K562 (cell line): ENCODE measurements around the gene FBP1. TPM values are rescaled to one million over a fixed set of nuclear protein-coding genes. Genes with fewer than 3 reads are reported as not detected.

Source experiments
- ATAC-seq: fragments of 200-7000 bp; cut with Tn5 transposase; 3 replicates; pipeline ENCODE4 v1.9.1; 2020; ENCODE audit warnings: moderate library complexity
- BruUV-seq: library from RNA; stranded (reverse); fragments of 400-500 nt; replicated peaks from 2 replicates; lab custom pipeline; 2021; lab: Mats Ljungman, UMichigan
- CTCF ChIA-PET: fragments of 300-600 bp; formaldehyde crosslinking; extraction: SDS; loops from one replicate; lab custom pipeline; 2021; ENCODE audit warnings: low intra/inter-chr PET ratio; lab: Yijun Ruan, JAX
- POLR2A ChIA-PET: fragments of 300-600, 350-650 bp; sonication (Branson Sonifier 250); formaldehyde crosslinking; extraction: SDS; loops from one replicate; lab custom pipeline; 2021; ENCODE audit warnings: antibody characterized with exemption, inconsistent platforms; lab: Yijun Ruan, JAX
- DNase-seq, 4 experiments: peaks; one replicate each; pipeline versions ENCODE4 v3.0.0 to v3.0.0-alpha.2; 2011 to 2018; ENCODE audit warnings: low spot score in 3 of 4, mixed read lengths in 3 of 4; ENCODE audit errors: extremely low read depth in 1 of 4
- FAIRE-seq: peaks from 2 replicates; lab custom pipeline; 2011; peaks lifted over from hg19 to GRCh38; lab: Jason Lieb, UNC
- H2AFZ ChIP-seq: 2 replicates; pipeline ENCODE4 v1.6.0; 2011; ENCODE audit warnings: low read depth, low read length, control low read depth, inconsistent platforms
- H3K27ac ChIP-seq: fragments of 200-600 bp; 3 replicates; pipeline ENCODE4 v1.8.0; 2011; ENCODE audit warnings: low read depth, mild to moderate bottlenecking, control low read depth, inconsistent platforms, low read length, moderate library complexity, mixed read lengths; ENCODE audit errors: extremely low read depth
- H3K27me3 ChIP-seq, 2 experiments: fragments of 300-600 bp in 1 of 2; 2 replicates in 1 of 2; 3 replicates in 1 of 2; pipeline versions ENCODE4 v1.6.0 to v1.8.0; 2011; ENCODE audit warnings: inconsistent platforms in 2 of 2, low read length in 2 of 2, mild to moderate bottlenecking in 1 of 2, mixed read lengths in 1 of 2, moderate library complexity in 1 of 2; ENCODE audit not compliant: control insufficient read depth in 2 of 2, insufficient read depth in 2 of 2
- H3K36me3 ChIP-seq: fragments of 300-600 bp; 3 replicates; pipeline ENCODE4 v1.8.0; 2011; ENCODE audit warnings: mild to moderate bottlenecking, low read length, inconsistent platforms; ENCODE audit not compliant: control insufficient read depth, insufficient read depth
- H3K4me1 ChIP-seq, 2 experiments: fragments of 200-600 bp in 1 of 2; replicated peaks in 1 of 2; 2 replicates in 1 of 2; 3 replicates in 1 of 2; pipeline versions ENCODE4 v1.5.1 to v1.8.0; 2011; ENCODE audit warnings: inconsistent platforms in 2 of 2, low read length in 2 of 2, mild to moderate bottlenecking in 1 of 2, mixed read lengths in 1 of 2, moderate library complexity in 1 of 2; ENCODE audit not compliant: control insufficient read depth in 2 of 2, insufficient read depth in 2 of 2
- H3K4me2 ChIP-seq: 2 replicates; pipeline ENCODE4 v1.6.1; 2011; ENCODE audit warnings: low read length, control low read depth, inconsistent platforms, mixed read lengths; ENCODE audit not compliant: insufficient read depth
- H3K4me3 ChIP-seq: fragments of 200-600 bp; sonication (generic), shearing (Covaris generic); 2 replicates; pipeline ENCODE4 v1.5.1; 2016; ENCODE audit warnings: control low read depth, inconsistent platforms
- H3K79me2 ChIP-seq: fragments of 200-600 bp; 3 replicates; pipeline ENCODE4 v1.8.0; 2011; ENCODE audit warnings: low read length, inconsistent platforms; ENCODE audit not compliant: control insufficient read depth, insufficient read depth
- H3K9ac ChIP-seq, 2 experiments: 2 replicates each; pipeline versions ENCODE4 v1.6.0 to v1.6.1; 2011; ENCODE audit warnings: low read depth in 2 of 2, low read length in 2 of 2, control low read depth in 1 of 2, inconsistent platforms in 1 of 2, mild to moderate bottlenecking in 1 of 2, mixed read lengths in 1 of 2; ENCODE audit not compliant: insufficient read depth in 1 of 2
- H3K9me1 ChIP-seq: one replicate; pipeline ENCODE4 v1.6.0; 2011; ENCODE audit warnings: inconsistent platforms, mild to moderate bottlenecking, low read length, moderate library complexity; ENCODE audit not compliant: control insufficient read depth, insufficient read depth
- H3K9me3 ChIP-seq: replicated peaks from 2 replicates; pipeline ENCODE4 v1.5.1; 2011; ENCODE audit warnings: low read depth, low read length, inconsistent platforms; ENCODE audit not compliant: control insufficient read depth, insufficient read depth
- H4K20me1 ChIP-seq: replicated peaks from 2 replicates; pipeline ENCODE4 v1.6.1; 2011; ENCODE audit warnings: low read length, inconsistent platforms, mixed read lengths; ENCODE audit not compliant: control insufficient read depth, insufficient read depth
- BRF2 ChIP-seq: IDR thresholded peaks from 3 replicates; pipeline ENCODE4 v1.6.1; 2011; ENCODE audit warnings: borderline replicate concordance, mild to moderate bottlenecking; ENCODE audit not compliant: insufficient read length, insufficient read depth
- CBFA2T3 ChIP-seq: fragments of 450-650 bp; IDR thresholded peaks from 2 replicates; pipeline ENCODE4 v1.6.1; 2017
- ETV6 ChIP-seq, 3 experiments: fragments of 150-350 bp in 1 of 3; sonication (generic) in 1 of 3; formaldehyde crosslinking in 1 of 3; IDR thresholded peaks; 2 replicates each; pipeline versions ENCODE4 v1.6.1 to v1.8.0; 2014 to 2022; ENCODE audit warnings: borderline replicate concordance in 2 of 3, low read depth in 2 of 3, antibody characterized with exemption in 1 of 3, low read length in 1 of 3, mild to moderate bottlenecking in 1 of 3, missing genetic modification reagents in 1 of 3
- FOXA3 ChIP-seq, 2 experiments: fragments of 450-650 bp in 1 of 2; sonication (generic) in 1 of 2; formaldehyde crosslinking; IDR thresholded peaks in 1 of 2; conservative IDR thresholded peaks in 1 of 2; 2 replicates each; pipeline versions ENCODE4 v1.4.0 to v1.8.0; 2020 to 2022; ENCODE audit warnings: mild to moderate bottlenecking in 2 of 2, missing genetic modification reagents in 1 of 2
- KLF1 ChIP-seq: fragments of 450-650 bp; IDR thresholded peaks from 2 replicates; pipeline ENCODE4 v1.6.1; 2016; ENCODE audit warnings: missing genetic modification characterization, missing compliant biosample characterization
- MXI1 ChIP-seq: IDR thresholded peaks from 2 replicates; pipeline ENCODE4 v1.6.1; 2011; ENCODE audit warnings: low read depth, mild to moderate bottlenecking, improper control_type of control experiment, low read length
- NCOA2 ChIP-seq, 2 experiments: fragments of 450-650 bp; IDR thresholded peaks; 2 replicates each; pipeline ENCODE4 v1.6.1; 2018; ENCODE audit warnings: mild to moderate bottlenecking in 2 of 2, moderate library complexity in 1 of 2; ENCODE audit not compliant: partially characterized antibody in 2 of 2
- NFXL1 ChIP-seq: fragments of 450-650 bp; formaldehyde crosslinking; IDR thresholded peaks from 2 replicates; pipeline ENCODE4 v1.4.0; 2021; ENCODE audit warnings: mild to moderate bottlenecking
- PATZ1 ChIP-seq: fragments of 250-450 bp; sonication (Bioruptor Pico); IDR thresholded peaks from 2 replicates; pipeline ENCODE4 v1.5.0; 2020; ENCODE audit warnings: mild to moderate bottlenecking, borderline replicate concordance
- RCOR1 ChIP-seq, 2 experiments: IDR thresholded peaks; 2 replicates each; pipeline ENCODE4 v1.6.1; 2012; ENCODE audit warnings: low read depth in 2 of 2, low read length in 2 of 2, borderline replicate concordance in 1 of 2, improper control_type of control experiment in 1 of 2
- RHOXF2B ChIP-seq: fragments of 250-450 bp; sonication (Bioruptor Pico); conservative IDR thresholded peaks from 2 replicates; pipeline ENCODE4 v1.5.1; 2021
- SRSF7 ChIP-seq: fragments of 200-400 bp; formaldehyde crosslinking; optimal IDR thresholded peaks from 2 replicates; pipeline ENCODE3; 2017; ENCODE audit warnings: mild to moderate bottlenecking, low read depth, low read length
- TGIF2 ChIP-seq: sonication (generic); formaldehyde crosslinking; IDR thresholded peaks from 2 replicates; pipeline ENCODE4 v1.8.1; 2022; ENCODE audit warnings: mild to moderate bottlenecking, missing genetic modification reagents, moderate library complexity
- ZC3H11A ChIP-seq: IDR thresholded peaks from 2 replicates; pipeline ENCODE4 v1.6.1; 2012; ENCODE audit warnings: low read depth, low read length, improper control_type of control experiment
- ZEB2 ChIP-seq: fragments of 450-650 bp; IDR thresholded peaks from 2 replicates; pipeline ENCODE4 v1.6.1; 2016
- ZNF224 ChIP-seq: sonication (generic); formaldehyde crosslinking; IDR thresholded peaks from 2 replicates; pipeline ENCODE4 v1.8.0; 2022; ENCODE audit warnings: mild to moderate bottlenecking, missing genetic modification reagents
- WGBS: fragments of 100-300 bp; shearing (Covaris generic); methylation state at CpG from one replicate; pipeline ENCODE4 v1.1.6; 2016; ENCODE audit warnings: low coverage, mixed read lengths; ENCODE audit not compliant: insufficient coverage; ENCODE audit errors: missing lambda C conversion rate; 5-methylcytosine and 5-hydroxymethylcytosine counted together
- in situ Hi-C: fragments of 300-500 bp; cut with MboI; formaldehyde crosslinking; loops from 4 replicates; pipeline ENCODE4 v1.15.0; 2018; ENCODE audit warnings: inconsistent platforms, mixed read lengths
- intact Hi-C: fragments of 100-400 bp; cut with micrococcal nuclease; formaldehyde crosslinking; loops from 2 replicates; pipeline ENCODE4 v1.14.2; 2022
- polyA plus RNA-seq, 8 experiments: library from polyadenylated mRNA; depleted of rRNA in 4 of 8; stranded (reverse) in 5 of 8; unstranded in 3 of 8; fragments of >200 nt; fragmentation: Nextera tagmentation in 2 of 8; fragmentation: Illumina TruSeq in 1 of 8; extraction: Ambion mirVana in 2 of 8; extraction: Trizol in 1 of 8; gene quantifications; 2 replicates each; pipeline versions ENCODE4 v1.2.1 to v1.2.3, GENCODE V29; 2011 to 2014; ENCODE audit warnings: inconsistent platforms in 1 of 8, missing spikeins in 1 of 8
- total RNA-seq, 7 experiments: library from RNA; depleted of rRNA in 6 of 7; stranded (reverse); fragments of >200 nt in 6 of 7; fragmentation: Illumina TruSeq in 2 of 7; extraction: Trizol in 2 of 7; gene quantifications; 2 replicates each; pipeline versions ENCODE4 v1.2.1 to v1.2.3, GENCODE V29; 2011 to 2021; ENCODE audit warnings: low replicate concordance in 1 of 7
- TF ChIP-seq, protein P1 (sequence below): fragments of 250-450 bp; sonication (Bioruptor Pico); IDR thresholded peaks from 2 replicates; pipeline ENCODE4 v1.8.0; 2021; ENCODE audit warnings: mild to moderate bottlenecking, moderate library complexity
- TF ChIP-seq, protein P2 (sequence below): fragments of 250-450 bp; sonication (Bioruptor Pico); IDR thresholded peaks from 2 replicates; pipeline ENCODE4 v1.5.0; 2021

Gene FBP1
- total and polyA plus RNA-seq, 9 of the 15 experiments (the other 6 are each of a cell fraction or from before 2014, with no cell fraction given) = 0.24 TPM; not detected in 8

DNA sequence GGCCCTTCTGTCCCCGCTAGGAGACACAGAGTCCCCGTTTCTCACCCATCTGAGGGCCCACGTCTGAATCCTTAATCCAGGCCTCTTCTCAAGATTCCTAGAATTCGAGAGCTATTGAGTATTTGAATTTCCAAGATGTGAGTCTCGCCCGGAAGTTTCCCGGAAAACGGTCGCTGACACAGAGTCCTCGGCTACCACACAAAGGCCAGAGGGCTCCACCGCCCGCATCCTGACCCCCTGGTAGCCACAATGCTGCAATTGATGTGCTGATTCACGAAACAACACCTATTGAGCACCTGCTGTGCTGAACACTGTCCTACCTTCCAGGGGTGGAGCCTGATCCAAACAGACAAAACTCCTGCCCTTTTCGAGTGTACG lies 670 bp upstream of the FBP1 start:
- no peaks in the 10 kb centered on the region for H3K79me2 ChIP-seq
- H2AFZ ChIP-seq = no peak overlapping the region
- peak; percentile 49 for FAIRE-seq
- WGBS = 5% methylated on average over 15 of the region's 15 CpGs
- peaks cover 0 to 13% of the 10 kb centered on the region in 2 experiments; a peak in 2 of 5 replicates for H3K4me1 ChIP-seq
- H3K27me3 ChIP-seq = peaks cover 59 to 82% of the 10 kb centered on the region in 2 experiments
- H3K9me1 ChIP-seq = no peaks in the 10 kb centered on the region
- H3K27ac ChIP-seq = no peak overlapping the region
- CTCF ChIA-PET = no interaction called here
- no peaks in the 10 kb centered on the region for H3K36me3 ChIP-seq
- BruUV-seq = no TSS peak
- POLR2A ChIA-PET = interaction anchor here (1.0 kb wide), 1 partner anchor 20 kb away, joined by 3 read pairs; no protein-coding TSS in a partner anchor
- no peaks in the 10 kb centered on the region; the same call in none of the 2 replicates for H4K20me1 ChIP-seq
- no peak overlapping the region for H3K4me2 ChIP-seq
- intact Hi-C loops (no loop called here), in situ Hi-C loops (no loop called here)
- H3K4me3 ChIP-seq = no peak overlapping the region
- H3K9me3 ChIP-seq = no peaks in the 10 kb centered on the region
- no peak for DNase-seq
- ATAC-seq = no peak
- H3K9ac ChIP-seq = no peak overlapping the region
- TF ChIP-seq KLF1 (tag) (no peak), NFXL1 (CRISPR knock-in tag) (no peak), RCOR1 (IDR thresholded peaks at IDR 0.05; ENCODE audit: borderline replicate concordance in 1 of 2, low read depth in 2 of 2, low read length in 2 of 2) (no peak), FOXA3 (CRISPR knock-in tag; conservative IDR thresholded peaks at IDR 0.05 in 1 of 2, IDR thresholded peaks at IDR 0.05 in 1 of 2) (no peak), SRSF7 (no peak), TGIF2 (CRISPR knock-in tag) (no peak), BRF2 (no peak), ZC3H11A (no peak), MXI1 (no peak), ETV6 (IDR thresholded peaks at IDR 0.05; ENCODE audit: borderline replicate concordance in 1 of 2, low read depth in 2 of 2, low read length in 1 of 2) (no peak), ETV6 (CRISPR knock-in tag; IDR thresholded peaks at IDR 0.05; ENCODE audit: borderline replicate concordance) (no peak), NCOA2 (IDR thresholded peaks at IDR 0.05; ENCODE audit: partially characterized antibody in 2 of 2) (no peak), CBFA2T3 (no peak), RHOXF2B (CRISPR knock-in tag) (no peak), PATZ1 (CRISPR knock-in tag) (no peak), ZNF224 (CRISPR knock-in tag) (no peak), ZEB2 (no peak)
- TF ChIP-seq, protein P1, sequence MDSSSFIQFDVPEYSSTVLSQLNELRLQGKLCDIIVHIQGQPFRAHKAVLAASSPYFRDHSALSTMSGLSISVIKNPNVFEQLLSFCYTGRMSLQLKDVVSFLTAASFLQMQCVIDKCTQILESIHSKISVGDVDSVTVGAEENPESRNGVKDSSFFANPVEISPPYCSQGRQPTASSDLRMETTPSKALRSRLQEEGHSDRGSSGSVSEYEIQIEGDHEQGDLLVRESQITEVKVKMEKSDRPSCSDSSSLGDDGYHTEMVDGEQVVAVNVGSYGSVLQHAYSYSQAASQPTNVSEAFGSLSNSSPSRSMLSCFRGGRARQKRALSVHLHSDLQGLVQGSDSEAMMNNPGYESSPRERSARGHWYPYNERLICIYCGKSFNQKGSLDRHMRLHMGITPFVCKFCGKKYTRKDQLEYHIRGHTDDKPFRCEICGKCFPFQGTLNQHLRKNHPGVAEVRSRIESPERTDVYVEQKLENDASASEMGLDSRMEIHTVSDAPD (CRISPR knock-in tag) = no peak
- TF ChIP-seq, protein P2, sequence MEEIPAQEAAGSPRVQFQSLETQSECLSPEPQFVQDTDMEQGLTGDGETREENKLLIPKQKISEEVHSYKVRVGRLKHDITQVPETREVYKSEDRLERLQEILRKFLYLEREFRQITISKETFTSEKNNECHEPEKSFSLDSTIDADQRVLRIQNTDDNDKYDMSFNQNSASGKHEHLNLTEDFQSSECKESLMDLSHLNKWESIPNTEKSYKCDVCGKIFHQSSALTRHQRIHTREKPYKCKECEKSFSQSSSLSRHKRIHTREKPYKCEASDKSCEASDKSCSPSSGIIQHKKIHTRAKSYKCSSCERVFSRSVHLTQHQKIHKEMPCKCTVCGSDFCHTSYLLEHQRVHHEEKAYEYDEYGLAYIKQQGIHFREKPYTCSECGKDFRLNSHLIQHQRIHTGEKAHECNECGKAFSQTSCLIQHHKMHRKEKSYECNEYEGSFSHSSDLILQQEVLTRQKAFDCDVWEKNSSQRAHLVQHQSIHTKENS (CRISPR knock-in tag) = no peak
